ENCODE results near the gene KCNK7.

GRCh38 chr11:65579291-65579690 is 16.3 kb downstream of the KCNK7 start:
- TF ChIP-seq CTCF (IDR thresholded peaks at IDR 0.05) (no peak), EP300 (IDR thresholded peaks at IDR 0.05) (no peak), POLR2A (IDR thresholded peaks at IDR 0.05) (no peak), POLR2AphosphoS5 (IDR thresholded peaks at IDR 0.05) (no peak)
